Activated naive CD8-positive, alpha-beta T cell treated with anti-CD3 and anti-CD28 coated beads, Interleukin-2, amount 10 ng/mL, durations not matched to agents 7 days and 5 days (primary cell): ENCODE results near the gene PGM5. TPM values are rescaled to one million over a fixed set of nuclear protein-coding genes. Genes with fewer than 3 reads are reported as not detected.

Experiments used
- ATAC-seq: fragments of 150-1000 bp; cut with Tn5 transposase; one replicate; pipeline ENCODE4 v1.10.0; 2021; ENCODE audit warnings: low read depth, moderate library complexity
- POLR2A ChIA-PET: fragments of 350-600 bp; sonication (Branson Sonifier 250); formaldehyde crosslinking; loops from one replicate; lab custom pipeline; 2021; ENCODE audit warnings: antibody characterized with exemption; lab: Charles Lee
- DNase-seq: peaks from one replicate; pipeline ENCODE4 v3.0.0; 2021
- H3K27ac Mint-ChIP-seq: one replicate; pipeline ENCODE4 v1.8.0; 2022; ENCODE audit warnings: mild to moderate bottlenecking, mixed read lengths
- H3K27me3 Mint-ChIP-seq: one replicate; pipeline ENCODE4 v1.8.0; 2022; ENCODE audit warnings: mild to moderate bottlenecking, moderate library complexity, mixed read lengths
- H3K36me3 Mint-ChIP-seq: one replicate; pipeline ENCODE4 v1.8.0; 2021; ENCODE audit warnings: mild to moderate bottlenecking, mixed read lengths
- H3K4me1 Mint-ChIP-seq: one replicate; pipeline ENCODE4 v1.8.0; 2021; ENCODE audit warnings: mixed read lengths
- H3K4me3 Mint-ChIP-seq: one replicate; pipeline ENCODE4 v1.8.0; 2022; ENCODE audit warnings: mild to moderate bottlenecking, moderate library complexity, mixed read lengths
- H3K9me3 Mint-ChIP-seq: one replicate; pipeline ENCODE4 v1.8.0; 2021; ENCODE audit warnings: mixed read lengths
- total RNA-seq, 2 experiments: library from RNA; stranded (reverse); gene quantifications; one replicate each; pipeline ENCODE4 v1.2.3, GENCODE V29; 2021

The PGM5 gene
- total RNA-seq, 2 experiments from 2014 or later, result not detected

DNA sequence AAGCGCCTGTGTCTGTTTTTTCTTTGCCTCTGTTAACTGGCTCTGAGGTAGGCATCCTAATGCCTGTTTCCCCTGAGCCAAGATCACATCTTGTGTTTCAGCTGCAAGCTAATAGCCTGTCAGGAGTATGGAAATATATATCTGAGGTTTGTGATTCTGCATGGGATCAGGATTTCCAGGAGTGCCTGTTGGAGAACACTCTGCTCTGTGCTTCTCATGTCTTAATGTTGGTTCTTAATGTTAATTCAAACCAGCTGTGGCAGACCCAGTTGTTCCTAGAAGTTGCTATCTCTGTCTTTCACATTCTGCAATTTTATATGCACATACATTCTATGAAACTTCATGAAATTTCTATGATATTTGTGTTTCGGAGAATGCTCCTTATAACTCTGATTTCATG, 72.1 kb downstream of the PGM5 start:
- H3K4me1 Mint-ChIP-seq, result no peaks in the 10 kb centered on the region
- ATAC-seq (no peak), DNase-seq (no peak)
- no peak overlapping the region for H3K27ac Mint-ChIP-seq
- no peaks in the 10 kb centered on the region for H3K36me3 Mint-ChIP-seq
- no peaks in the 10 kb centered on the region for H3K27me3 Mint-ChIP-seq
- H3K4me3 Mint-ChIP-seq, result no peak overlapping the region
- no peaks in the 10 kb centered on the region for H3K9me3 Mint-ChIP-seq
- POLR2A ChIA-PET, result no interaction called here

DNA sequence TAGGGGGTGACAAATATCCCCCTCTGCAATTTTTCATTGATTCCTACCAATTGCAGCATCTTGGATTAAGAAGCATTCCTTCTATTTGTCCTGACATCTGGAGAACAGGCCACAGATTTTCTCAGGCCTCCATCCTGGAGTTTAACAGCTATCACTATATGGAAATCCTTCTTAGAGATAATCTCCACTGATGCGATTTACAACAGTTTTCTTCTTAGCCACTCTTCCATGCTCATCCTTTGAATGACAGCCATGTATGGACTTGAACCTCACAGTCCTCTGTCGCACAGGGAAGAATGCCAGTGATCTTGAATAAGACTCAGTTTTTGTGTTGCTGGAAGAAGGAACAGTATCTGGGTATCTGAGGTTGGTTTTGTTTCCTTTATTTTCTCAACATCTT, 73.2 kb downstream of the PGM5 start:
- Mint-ChIP-seq H3K36me3 (no peaks in the 10 kb centered on the region), H3K4me1 (no peaks in the 10 kb centered on the region), H3K9me3 (no peaks in the 10 kb centered on the region), H3K4me3 (no peak overlapping the region), H3K27me3 (no peaks in the 10 kb centered on the region), H3K27ac (no peak overlapping the region)
- POLR2A ChIA-PET, result no interaction called here
- DNase-seq (no peak), ATAC-seq (no peak)

DNA sequence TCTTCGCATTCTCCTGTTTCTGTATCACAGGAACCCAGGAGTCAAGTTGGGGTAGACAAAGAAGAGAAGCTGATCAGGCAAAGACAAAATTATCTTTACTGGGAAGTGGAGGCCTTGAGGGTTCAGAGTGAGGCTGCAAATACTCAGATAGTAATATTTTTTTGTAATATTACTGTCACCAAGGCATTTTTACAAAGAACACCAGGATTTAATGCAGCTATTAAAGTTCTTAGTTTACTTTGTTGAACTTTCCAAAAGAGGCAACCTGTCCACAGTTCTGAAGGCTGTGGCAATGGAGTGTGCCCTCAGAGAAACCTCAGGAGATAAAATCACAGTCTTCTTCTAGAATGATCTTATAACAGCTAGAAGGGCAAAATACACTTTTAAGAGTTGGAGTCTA, 74.9 kb downstream of the PGM5 start:
- POLR2A ChIA-PET, result no interaction called here
- ATAC-seq, result no peak
- H3K4me1 Mint-ChIP-seq, result no peaks in the 10 kb centered on the region
- no peaks in the 10 kb centered on the region for H3K27me3 Mint-ChIP-seq
- H3K36me3 Mint-ChIP-seq, result no peaks in the 10 kb centered on the region
- H3K4me3 Mint-ChIP-seq, result no peak overlapping the region
- DNase-seq, result no peak
- no peak overlapping the region for H3K27ac Mint-ChIP-seq
- H3K9me3 Mint-ChIP-seq, result no peaks in the 10 kb centered on the region

GRCh38 chr9:68433531-68434110, 77.2 kb downstream of the PGM5 start:
- H3K27me3 Mint-ChIP-seq, result no peaks in the 10 kb centered on the region
- H3K9me3 Mint-ChIP-seq, result no peaks in the 10 kb centered on the region
- no peaks in the 10 kb centered on the region for H3K4me1 Mint-ChIP-seq
- H3K27ac Mint-ChIP-seq, result no peak overlapping the region
- no peak overlapping the region for H3K4me3 Mint-ChIP-seq
- DNase-seq (no peak), ATAC-seq (no peak)
- H3K36me3 Mint-ChIP-seq, result no peaks in the 10 kb centered on the region
- POLR2A ChIA-PET, result no interaction called here

GRCh38 chr9:68437785-68438184, 81.4 kb downstream of the PGM5 start:
- H3K9me3 Mint-ChIP-seq, result peaks cover 3% of the 10 kb centered on the region

DNA sequence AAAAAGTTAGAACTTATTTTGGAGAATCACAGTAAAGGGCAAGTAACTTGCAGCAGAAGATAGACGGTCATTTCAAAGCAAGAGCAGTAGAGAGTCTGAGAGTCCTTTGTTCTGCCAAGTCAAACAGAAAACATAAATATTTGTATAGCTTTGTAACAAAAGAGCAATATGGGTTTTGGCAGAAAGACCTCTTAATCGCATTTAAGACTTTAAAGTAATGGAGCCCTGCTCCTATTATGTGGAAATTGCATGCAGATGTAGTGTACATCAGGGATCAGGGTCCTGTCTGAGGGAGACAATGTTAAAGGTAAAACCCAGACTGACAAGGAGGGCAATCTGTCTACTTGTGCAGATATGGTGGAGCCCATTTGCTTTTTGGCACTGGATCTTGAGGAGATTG, 87.2 kb downstream of the PGM5 start:
- peaks cover 3% of the 10 kb centered on the region for H3K27me3 Mint-ChIP-seq
- H3K36me3 Mint-ChIP-seq, result no peaks in the 10 kb centered on the region
- POLR2A ChIA-PET, result no interaction called here
- H3K4me1 Mint-ChIP-seq, result no peaks in the 10 kb centered on the region
- H3K9me3 Mint-ChIP-seq, result peaks cover 3% of the 10 kb centered on the region
- DNase-seq (no peak), ATAC-seq (no peak)
- no peak overlapping the region for H3K27ac Mint-ChIP-seq
- no peak overlapping the region for H3K4me3 Mint-ChIP-seq

More at GRCh38 chr9:68437785-68438184, 81.4 kb downstream of the PGM5 start:
- Mint-ChIP-seq H3K4me1 (no peaks in the 10 kb centered on the region), H3K4me3 (no peak overlapping the region), H3K36me3 (no peaks in the 10 kb centered on the region), H3K27me3 (no peaks in the 10 kb centered on the region), H3K27ac (no peak overlapping the region)
- ATAC-seq, result no peak
- POLR2A ChIA-PET, result no interaction called here
- no peak for DNase-seq

- H3K36me3 Mint-ChIP-seq, result no peaks in the 10 kb centered on the region
- no peaks in the 10 kb centered on the region for H3K4me1 Mint-ChIP-seq
- H3K4me3 Mint-ChIP-seq, result no peak overlapping the region
- H3K9me3 Mint-ChIP-seq, result no peaks in the 10 kb centered on the region
- peaks cover 3% of the 10 kb centered on the region for H3K27me3 Mint-ChIP-seq
- POLR2A ChIA-PET, result no interaction called here
- ATAC-seq, result no peak
- H3K27ac Mint-ChIP-seq, result no peak overlapping the region
- no peak for DNase-seq
Observed at GRCh38 chr9:68446836-68447235, 90.4 kb downstream of the PGM5 start.

DNA sequence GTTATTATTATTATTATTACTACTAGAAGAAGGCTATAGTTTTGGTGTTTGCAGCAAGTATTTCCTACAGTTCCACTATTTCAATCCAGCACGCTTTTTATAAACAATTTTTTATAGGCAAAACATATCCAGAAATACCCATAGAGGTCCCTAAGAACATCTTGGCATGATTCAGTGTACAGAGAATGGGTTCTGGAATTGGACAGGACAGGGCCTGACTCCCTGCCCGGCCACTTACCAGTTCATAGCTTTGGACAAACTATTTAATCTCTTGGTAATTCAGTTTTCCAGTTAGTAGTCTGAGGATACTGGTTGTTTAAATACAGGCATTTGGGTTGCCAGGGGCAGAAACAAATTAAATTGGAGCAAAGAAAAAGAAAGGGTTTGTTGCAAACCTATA, 91.2 kb downstream of the PGM5 start:
- H3K9me3 Mint-ChIP-seq, result no peaks in the 10 kb centered on the region
- H3K27me3 Mint-ChIP-seq, result peaks cover 3% of the 10 kb centered on the region
- no peaks in the 10 kb centered on the region for H3K4me1 Mint-ChIP-seq
- no peaks in the 10 kb centered on the region for H3K36me3 Mint-ChIP-seq
- no peak overlapping the region for H3K27ac Mint-ChIP-seq
- DNase-seq (no peak), ATAC-seq (no peak)
- no peak overlapping the region for H3K4me3 Mint-ChIP-seq
- POLR2A ChIA-PET, result no interaction called here

DNA sequence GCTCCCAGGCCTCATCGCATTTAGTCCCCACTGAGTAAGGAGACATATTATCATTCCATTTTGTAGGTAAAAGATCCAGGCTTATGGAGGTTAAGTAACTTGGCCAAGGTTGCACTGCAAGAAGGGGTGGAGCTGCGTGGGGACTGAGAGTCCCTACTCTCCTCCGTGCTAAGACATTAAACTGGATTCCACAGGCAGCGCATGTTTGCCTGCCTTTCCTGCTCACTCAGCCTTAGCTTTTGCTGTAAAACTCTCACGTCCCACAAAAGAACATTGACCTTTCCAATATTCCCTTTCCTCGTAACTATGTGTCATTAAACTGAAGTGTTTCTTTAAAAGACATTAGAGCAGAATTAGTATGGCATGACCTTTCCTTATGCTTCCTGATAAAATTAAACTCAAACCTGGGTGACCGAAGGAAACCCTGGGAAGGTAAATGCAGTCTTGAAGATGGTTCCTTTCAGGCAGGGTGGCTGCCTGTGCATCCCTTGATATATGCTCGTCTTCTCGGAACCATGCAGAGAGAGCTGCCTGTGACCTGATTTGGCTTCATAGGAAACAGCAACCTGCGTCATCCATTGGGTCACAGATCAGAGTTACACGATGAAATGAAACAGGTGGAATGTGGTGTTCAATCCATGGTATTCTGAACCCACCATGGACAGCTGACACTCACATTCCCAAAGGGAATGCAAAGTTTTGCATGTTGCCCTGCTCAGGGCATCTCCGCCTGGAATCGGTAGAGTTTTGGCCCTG, 98.3 kb downstream of the PGM5 start:
- no peaks in the 10 kb centered on the region for H3K9me3 Mint-ChIP-seq
- POLR2A ChIA-PET, result no interaction called here
- H3K27me3 Mint-ChIP-seq, result no peaks in the 10 kb centered on the region
- no peaks in the 10 kb centered on the region for H3K4me1 Mint-ChIP-seq
- no peak for DNase-seq
- no peak overlapping the region for H3K4me3 Mint-ChIP-seq
- ATAC-seq, result no peak
- no peaks in the 10 kb centered on the region for H3K36me3 Mint-ChIP-seq
- no peak overlapping the region for H3K27ac Mint-ChIP-seq

- Mint-ChIP-seq H3K27me3 (no peaks in the 10 kb centered on the region), H3K4me1 (no peaks in the 10 kb centered on the region), H3K36me3 (no peaks in the 10 kb centered on the region), H3K9me3 (no peaks in the 10 kb centered on the region), H3K27ac (no peak overlapping the region), H3K4me3 (no peak overlapping the region)
- ATAC-seq (no peak), DNase-seq (no peak)
- POLR2A ChIA-PET, result no interaction called here
Observed at GRCh38 chr9:68455451-68455850, 99.0 kb downstream of the PGM5 start.

- POLR2A ChIA-PET, result no interaction called here
- H3K4me3 Mint-ChIP-seq, result no peak overlapping the region
- no peak overlapping the region for H3K27ac Mint-ChIP-seq
- H3K4me1 Mint-ChIP-seq, result no peaks in the 10 kb centered on the region
- ATAC-seq, result no peak
- no peaks in the 10 kb centered on the region for H3K9me3 Mint-ChIP-seq
- no peak for DNase-seq
- H3K27me3 Mint-ChIP-seq, result peaks cover 3% of the 10 kb centered on the region
- H3K36me3 Mint-ChIP-seq, result no peaks in the 10 kb centered on the region
Observed at GRCh38 chr9:68457803-68458202, 101.4 kb downstream of the PGM5 start.

- POLR2A ChIA-PET, result no interaction called here
- peaks cover 7% of the 10 kb centered on the region for H3K27me3 Mint-ChIP-seq
- H3K27ac Mint-ChIP-seq, result no peak overlapping the region
- no peak overlapping the region for H3K4me3 Mint-ChIP-seq
- no peak for ATAC-seq
- no peaks in the 10 kb centered on the region for H3K9me3 Mint-ChIP-seq
- no peaks in the 10 kb centered on the region for H3K4me1 Mint-ChIP-seq
- no peak for DNase-seq
- H3K36me3 Mint-ChIP-seq, result no peaks in the 10 kb centered on the region
Observed at GRCh38 chr9:68458918-68459317, 102.5 kb downstream of the PGM5 start.

GRCh38 chr9:68462105-68462775, 105.8 kb downstream of the PGM5 start:
- ATAC-seq (no peak), DNase-seq (no peak)
- no peaks in the 10 kb centered on the region for H3K9me3 Mint-ChIP-seq
- POLR2A ChIA-PET, result no interaction called here
- H3K27me3 Mint-ChIP-seq, result peaks cover 15% of the 10 kb centered on the region
- no peak overlapping the region for H3K4me3 Mint-ChIP-seq
- no peaks in the 10 kb centered on the region for H3K4me1 Mint-ChIP-seq
- no peak overlapping the region for H3K27ac Mint-ChIP-seq
- no peaks in the 10 kb centered on the region for H3K36me3 Mint-ChIP-seq

DNA sequence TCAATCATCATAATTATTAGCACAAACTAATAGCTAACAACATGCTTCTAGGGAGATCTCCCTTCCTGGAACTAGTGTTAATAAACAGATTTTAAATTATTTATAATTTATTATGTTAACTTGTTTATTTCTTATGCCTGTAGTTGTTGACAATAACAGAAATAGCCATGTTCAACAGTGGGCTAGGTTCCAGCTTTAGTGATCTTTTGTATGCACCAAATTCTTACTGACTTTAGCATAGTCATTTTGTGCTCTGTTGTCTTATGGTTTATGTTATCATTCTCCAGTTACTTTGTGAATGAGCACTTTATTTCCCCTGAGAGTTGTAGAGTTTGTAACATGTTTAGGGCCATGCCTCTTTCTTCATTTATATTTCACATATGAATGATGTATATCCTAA, 113.7 kb downstream of the PGM5 start:
- DNase-seq (no peak), ATAC-seq (no peak)
- H3K9me3 Mint-ChIP-seq, result no peaks in the 10 kb centered on the region
- H3K27ac Mint-ChIP-seq, result no peak overlapping the region
- H3K27me3 Mint-ChIP-seq, result peaks cover 11% of the 10 kb centered on the region
- H3K4me1 Mint-ChIP-seq, result no peaks in the 10 kb centered on the region
- POLR2A ChIA-PET, result no interaction called here
- H3K4me3 Mint-ChIP-seq, result no peak overlapping the region
- H3K36me3 Mint-ChIP-seq, result no peaks in the 10 kb centered on the region
